Measurements from ENCODE around the gene SPPL2B.

SPPL2B gene

GRCh38 chr19:2350656-2351055, 22.2 kb downstream of the SPPL2B start:
- no peaks in the 10 kb centered on the region for H3K9me2 ChIP-seq (replicated peaks; ENCODE audit: insufficient read depth, low read length)
- no peaks in the 10 kb centered on the region for H3K36me3 ChIP-seq (ENCODE audit: low read length)
- H3K4me3 ChIP-seq (ENCODE audit: insufficient read depth, low read length, poor library complexity, severe bottlenecking) = no peak overlapping the region
- H3K27ac ChIP-seq (ENCODE audit: low read depth, low read length) = no peak overlapping the region
- H4K20me1 ChIP-seq (ENCODE audit: low read depth, low read length) = no peaks in the 10 kb centered on the region
- H3K9ac ChIP-seq (ENCODE audit: low read length) = no peak overlapping the region
- no peaks in the 10 kb centered on the region for H3K9me3 ChIP-seq (ENCODE audit: insufficient read depth, low read length)
- TF ChIP-seq EZH2phosphoT487 (conservative IDR thresholded peaks at IDR 0.05; ENCODE audit: low read length) (no peak), CTCF (IDR thresholded peaks at IDR 0.05; ENCODE audit: insufficient read depth, low read length, poor library complexity, severe bottlenecking) (no peak)
- no peak overlapping the region for H2AFZ ChIP-seq (ENCODE audit: low read depth, low read length, severe bottlenecking)
- no peak overlapping the region for H3K4me2 ChIP-seq (ENCODE audit: low read depth, low read length, poor library complexity, severe bottlenecking)
- H3K27me3 ChIP-seq (ENCODE audit: low read length) = no peaks in the 10 kb centered on the region
- H3F3A ChIP-seq (ENCODE audit: insufficient read depth) = no peaks in the 10 kb centered on the region
- H3K79me2 ChIP-seq (ENCODE audit: insufficient read depth, low read length) = no peaks in the 10 kb centered on the region

- Histone ChIP-seq H2AFZ (ENCODE audit: low read depth, low read length, severe bottlenecking) (no peak overlapping the region), H3K27me3 (ENCODE audit: low read length) (no peaks in the 10 kb centered on the region)
Observed at GRCh38 chr19:2351591-2351990, 23.1 kb downstream of the SPPL2B start.

GRCh38 chr19:2352121-2352520, 23.6 kb downstream of the SPPL2B start:
- Histone ChIP-seq H3K27ac (ENCODE audit: low read depth, low read length) (no peak overlapping the region), H2AFZ (ENCODE audit: low read depth, low read length, severe bottlenecking) (no peak overlapping the region), H3K9ac (ENCODE audit: low read length) (no peak overlapping the region), H4K20me1 (ENCODE audit: low read depth, low read length) (no peaks in the 10 kb centered on the region), H3K9me3 (ENCODE audit: insufficient read depth, low read length) (no peaks in the 10 kb centered on the region), H3K36me3 (ENCODE audit: low read length) (no peaks in the 10 kb centered on the region), H3K4me3 (ENCODE audit: insufficient read depth, low read length, poor library complexity, severe bottlenecking) (no peak overlapping the region), H3K27me3 (ENCODE audit: low read length) (no peaks in the 10 kb centered on the region), H3K9me2 (replicated peaks; ENCODE audit: insufficient read depth, low read length) (no peaks in the 10 kb centered on the region), H3K4me2 (ENCODE audit: low read depth, low read length, poor library complexity, severe bottlenecking) (no peak overlapping the region), H3K79me2 (ENCODE audit: insufficient read depth, low read length) (no peaks in the 10 kb centered on the region), H3F3A (ENCODE audit: insufficient read depth) (no peaks in the 10 kb centered on the region)
- TF ChIP-seq CTCF (IDR thresholded peaks at IDR 0.05; ENCODE audit: insufficient read depth, low read length, poor library complexity, severe bottlenecking) = no peak
- no peak for TF ChIP-seq EZH2phosphoT487 (conservative IDR thresholded peaks at IDR 0.05; ENCODE audit: low read length)

More at GRCh38 chr19:2351591-2351990, 23.1 kb downstream of the SPPL2B start:
- Histone ChIP-seq H3K36me3 (ENCODE audit: low read length) (no peaks in the 10 kb centered on the region), H3F3A (ENCODE audit: insufficient read depth) (no peaks in the 10 kb centered on the region), H3K9ac (ENCODE audit: low read length) (no peak overlapping the region), H3K9me2 (replicated peaks; ENCODE audit: insufficient read depth, low read length) (no peaks in the 10 kb centered on the region), H3K4me3 (ENCODE audit: insufficient read depth, low read length, poor library complexity, severe bottlenecking) (no peak overlapping the region), H3K9me3 (ENCODE audit: insufficient read depth, low read length) (no peaks in the 10 kb centered on the region), H3K79me2 (ENCODE audit: insufficient read depth, low read length) (no peaks in the 10 kb centered on the region), H4K20me1 (ENCODE audit: low read depth, low read length) (no peaks in the 10 kb centered on the region), H3K27ac (ENCODE audit: low read depth, low read length) (no peak overlapping the region), H3K4me2 (ENCODE audit: low read depth, low read length, poor library complexity, severe bottlenecking) (no peak overlapping the region)
- no peak for TF ChIP-seq CTCF (IDR thresholded peaks at IDR 0.05; ENCODE audit: insufficient read depth, low read length, poor library complexity, severe bottlenecking)
- TF ChIP-seq EZH2phosphoT487 (conservative IDR thresholded peaks at IDR 0.05; ENCODE audit: low read length) = no peak

Measured in SU-DHL-6 (cell line).